GM20000 (cell line): ENCODE results near the gene BRPF1.
A peak's percentile ranks its signal among the peaks of the same experiment; 100 is the strongest.

Experiments
- DNase-seq: peaks from one replicate; pipeline ENCODE4 v3.0.0; 2012; ENCODE audit warnings: low spot score
- TF ChIP-seq, protein P1 (sequence below): IDR thresholded peaks from 2 replicates; pipeline ENCODE4 v1.5.1; 2012; ENCODE audit warnings: mild to moderate bottlenecking, control low read depth; ENCODE audit errors: extremely low read depth, missing control alignments

BRPF1 gene

DNA sequence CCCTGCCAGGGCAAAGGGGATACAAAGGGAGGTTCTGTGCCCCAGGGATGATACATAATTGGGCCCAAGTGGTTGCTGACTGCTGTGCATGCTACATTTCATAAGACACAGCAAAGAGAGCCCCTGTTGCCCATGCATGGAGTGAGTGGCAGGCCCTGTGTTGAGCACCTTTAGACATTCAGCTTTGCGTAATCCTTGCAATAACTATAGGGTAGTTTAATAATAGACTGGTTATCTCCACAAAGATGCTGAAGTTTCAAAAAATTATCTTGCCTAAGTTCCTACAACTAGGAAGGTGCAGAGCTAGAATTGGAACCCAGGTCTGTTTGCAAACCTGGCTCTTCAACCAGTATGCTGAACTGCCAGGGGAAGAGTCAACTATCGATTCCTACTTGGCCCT, 16.5 kb downstream of the BRPF1 start:
- no peak for DNase-seq
- TF ChIP-seq, protein P1, sequence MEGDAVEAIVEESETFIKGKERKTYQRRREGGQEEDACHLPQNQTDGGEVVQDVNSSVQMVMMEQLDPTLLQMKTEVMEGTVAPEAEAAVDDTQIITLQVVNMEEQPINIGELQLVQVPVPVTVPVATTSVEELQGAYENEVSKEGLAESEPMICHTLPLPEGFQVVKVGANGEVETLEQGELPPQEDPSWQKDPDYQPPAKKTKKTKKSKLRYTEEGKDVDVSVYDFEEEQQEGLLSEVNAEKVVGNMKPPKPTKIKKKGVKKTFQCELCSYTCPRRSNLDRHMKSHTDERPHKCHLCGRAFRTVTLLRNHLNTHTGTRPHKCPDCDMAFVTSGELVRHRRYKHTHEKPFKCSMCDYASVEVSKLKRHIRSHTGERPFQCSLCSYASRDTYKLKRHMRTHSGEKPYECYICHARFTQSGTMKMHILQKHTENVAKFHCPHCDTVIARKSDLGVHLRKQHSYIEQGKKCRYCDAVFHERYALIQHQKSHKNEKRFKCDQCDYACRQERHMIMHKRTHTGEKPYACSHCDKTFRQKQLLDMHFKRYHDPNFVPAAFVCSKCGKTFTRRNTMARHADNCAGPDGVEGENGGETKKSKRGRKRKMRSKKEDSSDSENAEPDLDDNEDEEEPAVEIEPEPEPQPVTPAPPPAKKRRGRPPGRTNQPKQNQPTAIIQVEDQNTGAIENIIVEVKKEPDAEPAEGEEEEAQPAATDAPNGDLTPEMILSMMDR, result no peak

DNA sequence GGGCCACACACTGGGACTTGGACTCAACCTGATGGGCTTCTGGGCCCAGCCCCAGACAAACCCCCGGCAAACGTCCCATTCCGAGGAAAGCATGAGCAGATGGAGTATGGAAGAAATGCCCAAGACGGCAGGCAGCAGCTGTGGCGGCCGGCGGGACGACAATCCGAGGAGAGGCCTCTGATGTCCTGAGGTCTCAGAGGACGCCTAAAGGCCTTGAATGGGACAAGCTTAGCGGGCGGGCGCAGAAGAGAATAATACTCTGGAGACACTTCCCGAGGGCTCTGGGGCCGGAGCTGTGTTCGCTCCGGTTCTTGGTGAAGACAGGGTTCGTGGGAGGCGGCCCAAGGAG, 17.7 kb downstream of the BRPF1 start:
- TF ChIP-seq, protein P1, result no peak
- DNase-seq, result no peak

DNA sequence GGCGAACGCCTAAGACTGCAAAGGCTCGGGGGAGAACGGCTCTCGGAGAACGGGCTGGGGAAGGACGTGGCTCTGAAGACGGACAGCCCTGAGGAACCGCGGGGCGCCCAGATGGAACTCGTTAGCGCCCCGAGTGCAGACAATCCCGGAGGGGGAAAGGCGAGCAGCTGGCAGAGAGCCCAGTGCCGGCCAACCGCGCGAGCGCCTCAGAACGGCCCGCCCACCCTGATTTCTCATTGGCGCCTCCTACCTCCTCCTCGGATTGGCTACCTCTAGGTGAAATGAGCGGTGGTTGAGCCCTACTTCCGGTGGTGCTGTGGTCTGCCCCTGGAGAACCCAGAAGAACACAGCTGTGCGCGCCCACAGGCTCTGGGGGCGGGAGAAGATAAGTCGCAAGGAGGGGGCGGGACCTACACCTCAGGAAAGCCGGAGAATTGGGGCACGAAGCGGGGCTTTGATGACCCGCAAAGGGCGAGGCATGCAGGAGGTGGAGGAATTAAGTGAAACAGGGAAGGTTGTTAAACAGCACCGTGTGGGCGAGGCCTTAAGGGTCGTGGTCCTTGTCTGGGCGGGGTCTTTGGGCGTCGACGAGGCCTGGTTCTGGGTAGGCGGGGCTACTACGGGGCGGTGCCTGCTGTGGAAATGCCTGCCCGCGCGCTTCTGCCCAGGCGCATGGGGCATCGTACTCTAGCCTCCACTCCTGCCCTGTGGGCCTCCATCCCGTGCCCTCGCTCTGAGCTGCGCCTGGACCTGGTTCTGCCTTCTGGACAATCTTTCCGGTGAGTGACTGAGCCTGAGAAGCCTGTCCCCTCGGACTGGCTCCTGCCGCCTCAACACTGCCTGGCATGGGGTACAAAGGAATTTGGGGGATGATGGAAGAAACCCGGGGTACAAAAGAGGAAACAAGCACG, 18.4 kb downstream of the BRPF1 start, which contains the start of gene OGG1:
OGG1 (plus strand) TSS at position 308 of the 911 bp plus-strand sequence; CDS start at position 643, 335 bp downstream.
- TF ChIP-seq, protein P1, result no peak
- peak; percentile 96 for DNase-seq

DNA sequence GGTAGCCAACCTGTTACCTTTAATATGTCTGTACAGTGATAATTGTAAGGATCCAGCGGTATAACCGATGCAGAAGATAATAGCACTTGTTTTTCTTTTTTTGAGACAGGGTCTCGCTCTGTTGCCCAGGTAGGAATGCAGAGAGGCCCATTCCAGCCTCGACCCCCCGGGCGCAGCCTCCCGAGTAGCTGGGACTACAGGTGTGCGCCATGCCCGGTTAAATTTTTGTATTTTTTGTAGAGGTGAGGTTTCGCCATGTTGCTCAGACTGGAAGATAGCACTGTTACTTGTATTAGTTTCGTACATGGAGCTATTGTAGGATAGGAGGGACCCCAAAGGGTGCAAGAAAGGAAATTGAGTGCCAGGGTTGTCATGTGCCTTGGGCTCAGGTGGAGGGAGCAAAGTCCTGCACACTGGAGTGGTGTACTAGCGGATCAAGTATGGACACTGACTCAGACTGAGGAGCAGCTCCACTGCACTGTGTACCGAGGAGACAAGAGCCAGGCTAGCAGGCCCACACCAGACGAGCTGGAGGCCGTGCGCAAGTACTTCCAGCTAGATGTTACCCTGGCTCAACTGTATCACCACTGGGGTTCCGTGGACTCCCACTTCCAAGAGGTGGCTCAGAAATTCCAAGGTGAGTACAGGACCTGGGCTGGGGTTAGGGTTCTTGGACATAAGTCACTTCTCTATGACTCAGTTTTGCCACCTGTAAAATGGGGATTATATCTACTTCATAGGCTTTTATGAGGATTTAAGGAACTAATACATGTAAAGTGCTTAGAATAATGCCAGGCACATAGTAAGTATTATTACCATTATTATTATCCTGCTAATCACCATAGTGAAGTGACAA, 19.2 kb downstream of the BRPF1 start:
- no peak for DNase-seq
- TF ChIP-seq, protein P1, result no peak

DNA sequence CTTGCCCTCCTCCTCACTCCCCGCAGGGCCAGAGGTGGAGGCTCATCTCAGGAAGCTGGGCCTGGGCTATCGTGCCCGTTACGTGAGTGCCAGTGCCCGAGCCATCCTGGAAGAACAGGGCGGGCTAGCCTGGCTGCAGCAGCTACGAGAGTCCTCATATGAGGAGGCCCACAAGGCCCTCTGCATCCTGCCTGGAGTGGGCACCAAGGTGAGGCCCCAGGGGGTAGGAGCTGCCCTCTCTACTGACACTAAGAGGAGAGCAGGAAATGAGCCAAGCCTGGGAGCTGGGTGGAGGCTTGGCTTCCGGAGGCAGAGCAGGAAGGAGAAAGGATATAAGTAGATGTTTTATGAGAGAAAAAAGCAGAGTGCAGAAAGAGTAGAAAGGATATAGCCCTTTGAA, 23.1 kb downstream of the BRPF1 start:
- no peak for DNase-seq
- TF ChIP-seq, protein P1, result no peak

DNA sequence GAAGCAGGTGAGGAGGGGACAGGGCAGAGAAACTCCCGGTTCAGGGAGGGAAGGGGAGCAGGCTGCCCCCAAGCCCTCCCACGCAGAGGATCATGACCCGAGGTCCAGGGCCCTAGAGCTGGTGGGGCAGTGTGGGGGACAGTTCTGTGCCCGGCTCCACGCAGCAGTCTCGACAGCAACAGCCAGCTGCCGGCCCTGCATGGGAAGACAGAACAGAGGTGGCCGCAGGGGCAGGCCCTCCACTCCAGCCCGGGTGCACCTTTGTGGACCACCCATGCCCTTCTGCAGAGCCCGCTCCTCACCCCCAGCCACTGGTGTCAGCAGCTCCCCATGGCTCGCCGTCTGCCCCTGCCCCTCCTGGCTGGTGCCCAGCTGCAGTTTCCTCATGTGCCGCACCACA, 25.9 kb downstream of the BRPF1 start:
- no peak for DNase-seq
- TF ChIP-seq, protein P1, result no peak
